Spleen (tissue), 11 donors: ENCODE data around the gene LOXL3. TPM values are rescaled to one million over a fixed set of nuclear protein-coding genes. Genes with fewer than 3 reads are reported as not detected.
A peak's percentile ranks its signal among the peaks of the same experiment; 100 is the strongest.

Experiments used
- DNase-seq: peaks from one replicate; pipeline ENCODE4 v3.0.0-alpha.2; 2020
- H3K27ac ChIP-seq, 8 donors: fragments of 200-600 bp; sonication (generic) in 7 of 8; 1 replicate in 4 of 8; 2 replicates in 4 of 8; pipeline versions ENCODE4 v1.5.0 to v1.8.0; 2016 to 2021; ENCODE audit warnings: inconsistent platforms in 4 of 8, mild to moderate bottlenecking in 4 of 8, moderate library complexity in 1 of 8
- H3K27me3 ChIP-seq, 7 donors: fragments of 200-600 bp; sonication (generic) in 6 of 7; replicated peaks in 1 of 7; 1 replicate in 4 of 7; 2 replicates in 3 of 7; pipeline versions ENCODE4 v1.5.0 to v1.8.0; 2016 to 2021; ENCODE audit warnings: inconsistent platforms in 3 of 7, mild to moderate bottlenecking in 1 of 7
- H3K36me3 ChIP-seq, 6 donors: fragments of 200-600 bp; sonication (generic) in 5 of 6; 1 replicate in 4 of 6; 2 replicates in 2 of 6; pipeline versions ENCODE4 v1.5.0 to v1.8.0; 2016 to 2021; ENCODE audit warnings: inconsistent platforms in 2 of 6
- H3K4me1 ChIP-seq, 6 donors: fragments of 200-600 bp; sonication (generic) in 5 of 6; 1 replicate in 3 of 6; 2 replicates in 3 of 6; pipeline versions ENCODE4 v1.5.0 to v1.8.0; 2016 to 2021; ENCODE audit warnings: inconsistent platforms in 3 of 6
- H3K4me3 ChIP-seq, 8 donors: fragments of 200-600 bp; sonication (generic) in 7 of 8; 1 replicate in 4 of 8; 2 replicates in 4 of 8; pipeline versions ENCODE4 v1.5.0 to v1.8.0; 2016 to 2021; ENCODE audit warnings: inconsistent platforms in 4 of 8, mild to moderate bottlenecking in 4 of 8, moderate library complexity in 2 of 8
- H3K9me3 ChIP-seq, 8 donors: fragments of 200-600 bp; sonication (generic) in 7 of 8; 1 replicate in 4 of 8; 2 replicates in 4 of 8; pipeline versions ENCODE4 v1.5.0 to v1.8.0; 2016 to 2021; ENCODE audit warnings: inconsistent platforms in 4 of 8
- POLR2A ChIP-seq, 3 donors: fragments of 450-650 bp; IDR thresholded peaks; one replicate each; pipeline ENCODE4 v1.5.1; 2017; ENCODE audit warnings: antibody characterized with exemption in 3 of 3, mild to moderate bottlenecking in 1 of 3
- POLR2AphosphoS5 ChIP-seq, 3 donors: sonication (generic); formaldehyde crosslinking; IDR thresholded peaks; one replicate each; pipeline ENCODE4 v1.5.1; 2017; ENCODE audit warnings: antibody characterized with exemption in 3 of 3
- WGBS, 5 donors: extraction: QIAGEN DNeasy Blood & Tissue Kit in 3 of 5; methylation state at CpG; one replicate each; pipeline versions ENCODE4 v1.1.5 to v1.1.7; 2013 to 2018; 5-methylcytosine and 5-hydroxymethylcytosine counted together
- intact Hi-C: fragments of 100-400 bp; cut with DNase I; formaldehyde crosslinking; loops from one replicate; pipeline ENCODE4 v1.15.0; 2023; ENCODE audit warnings: low total_unique reads
- polyA plus RNA-seq, 3 donors: library from polyadenylated mRNA; stranded (reverse); fragments of 200-250 nt; gene quantifications; one replicate each; pipeline ENCODE4 v1.2.1, GENCODE V29; 2013
- total RNA-seq, 7 donors: library from RNA; depleted of rRNA in 3 of 7; stranded (reverse); fragments of >200 nt in 3 of 7; fragmentation: NEBNext Ultra II Directional in 4 of 7; extraction: Animal tissue kit (Norgen Biotek cat#: 25700) in 4 of 7; gene quantifications; one replicate each; pipeline versions ENCODE4 v1.1.0 to v1.2.1, GENCODE V29; 2016 to 2021
- TF ChIP-seq, protein P1 (sequence below), 11 experiments: fragments of 200-600 bp in 7 of 11; fragments of 450-650 bp in 4 of 11; sonication (generic) in 4 of 11; IDR thresholded peaks in 8 of 11; conservative IDR thresholded peaks in 3 of 11; 1 replicate in 7 of 11; 2 replicates in 4 of 11; pipeline versions ENCODE4 v1.4.0 to v1.8.0; 2016 to 2021; ENCODE audit warnings: antibody characterized with exemption in 11 of 11, inconsistent platforms in 4 of 11, mild to moderate bottlenecking in 1 of 11
- donor health status: healthy with polysubstance abuse.
- donor health status: DM: no; HTN: no; CAD: no; lungs with moderate emphysema.
- donor health status: DM: no; HTN: no; CAD: no.
- donor health status: Bipolar disorder and iron deficiency.
- donor health status: healthy.
- donor health status: DM: no; HTN: no; CAD: no.
- donor health status: DM: yes; HTN: yes; CAD: no.

Gene LOXL3
- total and polyA plus RNA-seq, 10 donors, result 1.8 to 27.4 (median 15.9) TPM

DNA sequence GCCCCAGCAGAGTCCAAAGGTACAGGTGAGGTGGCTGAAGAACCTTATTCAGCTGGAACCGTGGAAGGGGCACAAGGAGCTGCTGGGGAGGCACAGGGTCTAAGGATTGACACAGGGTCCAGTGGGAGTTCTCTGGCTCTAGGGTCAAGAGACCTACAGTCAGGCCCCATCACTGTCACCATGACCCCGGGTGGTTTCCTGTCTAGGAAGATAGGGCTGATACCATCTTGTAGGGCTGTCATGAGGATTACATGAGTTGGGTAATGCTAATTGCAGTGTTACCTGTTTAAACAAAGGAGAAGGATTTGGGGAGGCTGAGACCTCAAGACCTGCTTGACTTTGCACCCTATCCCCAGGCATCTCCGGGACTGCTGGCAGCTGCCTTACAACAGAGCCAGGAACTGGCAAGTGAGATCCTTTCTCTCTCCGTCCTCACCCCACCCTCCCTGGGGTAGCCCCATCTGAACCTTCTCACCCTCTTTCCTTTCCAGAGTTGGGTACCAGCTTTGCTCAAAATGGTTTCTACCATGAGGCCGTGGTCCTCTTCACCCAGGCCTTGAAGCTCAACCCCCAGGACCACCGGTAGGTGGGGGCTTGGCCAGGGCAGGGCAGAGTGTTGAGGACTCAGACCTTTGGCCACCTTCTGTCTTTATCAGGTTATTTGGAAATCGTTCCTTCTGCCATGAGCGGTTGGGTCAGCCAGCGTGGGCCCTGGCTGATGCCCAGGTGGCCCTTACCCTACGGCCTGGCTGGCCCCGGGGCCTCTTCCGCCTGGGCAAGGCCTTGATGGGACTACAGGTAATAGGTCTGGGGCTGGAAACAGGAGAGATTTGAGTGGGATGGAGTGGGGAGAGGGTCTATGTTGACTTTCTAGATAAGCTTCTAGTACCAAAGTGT lies 61.8 kb downstream of the LOXL3 start:
- DNase-seq, result peak; percentile 56
- WGBS, 5 donors, result 93 to 96% (median 95%) methylated on average over 12 of the region's 12 CpGs
- Histone ChIP-seq H3K4me3 (no peak overlapping the region), H3K27me3 (peaks cover 0 to 3% (median 0%) of the 10 kb centered on the region in 7 donors), H3K36me3 (peaks cover 5 to 80% (median 55%) of the 10 kb centered on the region in 6 donors), H3K4me1 (peaks cover 0 to 4% (median 0%) of the 10 kb centered on the region in 6 donors), H3K27ac (no peak overlapping the region), H3K9me3 (no peaks in the 10 kb centered on the region)
- intact Hi-C loops, result no loop called here
- no peak for TF ChIP-seq POLR2A (IDR thresholded peaks at IDR 0.05)
- TF ChIP-seq, protein P1, sequence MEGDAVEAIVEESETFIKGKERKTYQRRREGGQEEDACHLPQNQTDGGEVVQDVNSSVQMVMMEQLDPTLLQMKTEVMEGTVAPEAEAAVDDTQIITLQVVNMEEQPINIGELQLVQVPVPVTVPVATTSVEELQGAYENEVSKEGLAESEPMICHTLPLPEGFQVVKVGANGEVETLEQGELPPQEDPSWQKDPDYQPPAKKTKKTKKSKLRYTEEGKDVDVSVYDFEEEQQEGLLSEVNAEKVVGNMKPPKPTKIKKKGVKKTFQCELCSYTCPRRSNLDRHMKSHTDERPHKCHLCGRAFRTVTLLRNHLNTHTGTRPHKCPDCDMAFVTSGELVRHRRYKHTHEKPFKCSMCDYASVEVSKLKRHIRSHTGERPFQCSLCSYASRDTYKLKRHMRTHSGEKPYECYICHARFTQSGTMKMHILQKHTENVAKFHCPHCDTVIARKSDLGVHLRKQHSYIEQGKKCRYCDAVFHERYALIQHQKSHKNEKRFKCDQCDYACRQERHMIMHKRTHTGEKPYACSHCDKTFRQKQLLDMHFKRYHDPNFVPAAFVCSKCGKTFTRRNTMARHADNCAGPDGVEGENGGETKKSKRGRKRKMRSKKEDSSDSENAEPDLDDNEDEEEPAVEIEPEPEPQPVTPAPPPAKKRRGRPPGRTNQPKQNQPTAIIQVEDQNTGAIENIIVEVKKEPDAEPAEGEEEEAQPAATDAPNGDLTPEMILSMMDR (IDR thresholded peaks at IDR 0.05 in 8 of 11, conservative IDR thresholded peaks at IDR 0.05 in 3 of 11), result no peak
- no peak for TF ChIP-seq POLR2AphosphoS5 (IDR thresholded peaks at IDR 0.05)

DNA sequence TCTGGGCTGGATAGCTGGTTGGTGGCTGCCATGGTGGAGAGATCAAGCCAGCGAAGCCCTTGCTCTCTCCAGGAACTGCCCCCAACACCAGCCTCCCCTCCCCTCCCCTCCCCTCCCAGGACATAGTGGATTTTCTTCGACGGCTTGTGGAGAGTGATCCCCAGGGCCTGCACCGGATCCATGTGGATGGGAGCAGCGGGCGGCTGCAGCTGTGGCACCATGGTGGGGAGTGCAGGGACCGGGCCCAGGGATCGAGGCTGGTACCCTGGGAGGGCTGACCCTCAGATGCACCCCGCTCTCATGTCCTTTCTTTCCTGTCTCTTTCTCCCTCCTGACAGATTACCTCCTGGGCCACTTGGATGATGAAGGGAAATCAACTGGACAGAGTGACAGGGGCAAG lies 63.8 kb downstream of the LOXL3 start:
- peak; percentile 51 for DNase-seq
- no peak for TF ChIP-seq POLR2A (IDR thresholded peaks at IDR 0.05)
- TF ChIP-seq, protein P1 (IDR thresholded peaks at IDR 0.05 in 8 of 11, conservative IDR thresholded peaks at IDR 0.05 in 3 of 11), result no peak
- TF ChIP-seq POLR2AphosphoS5 (IDR thresholded peaks at IDR 0.05), result no peak
- H3K4me3 ChIP-seq, result no peak overlapping the region

DNA sequence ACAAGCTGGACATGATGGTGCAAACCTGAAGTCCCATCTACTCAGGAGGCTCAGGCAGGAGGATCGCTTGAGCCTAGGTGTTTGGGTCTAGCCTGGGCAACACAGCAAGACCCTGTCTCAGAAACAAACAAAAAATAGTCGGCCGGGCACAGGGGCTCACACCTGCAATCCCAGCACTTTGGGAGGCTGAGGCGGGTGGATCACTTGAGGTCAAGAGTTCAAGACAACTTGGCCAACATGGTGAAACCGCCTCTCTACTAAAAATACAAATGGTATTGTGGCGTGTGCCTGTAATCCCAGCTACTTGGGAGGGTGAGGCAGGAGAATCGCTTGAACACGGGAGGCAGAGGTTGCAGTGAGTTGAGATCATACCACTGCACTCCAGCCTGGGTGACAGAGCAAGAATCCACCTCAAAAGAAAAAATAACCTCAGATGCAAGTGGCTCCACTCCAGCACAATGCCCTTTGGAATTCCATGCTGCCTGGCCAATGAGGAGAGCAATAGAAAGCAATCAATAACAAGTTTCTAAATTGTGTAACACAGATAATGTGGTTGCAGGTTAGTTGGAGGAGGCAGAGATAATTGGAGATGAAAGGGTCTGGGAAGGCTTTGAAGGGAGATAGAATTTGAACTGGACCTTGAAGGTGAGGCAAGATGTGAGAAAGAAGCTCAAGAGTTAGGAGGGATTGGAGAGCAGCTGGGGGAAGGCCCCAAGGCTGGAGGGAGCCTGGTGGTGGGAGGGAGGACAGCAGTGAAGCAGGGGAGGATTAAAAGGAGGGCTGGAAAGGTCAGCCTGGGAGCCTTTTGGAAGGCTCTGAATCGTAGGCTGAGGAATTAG lies 64.9 kb downstream of the LOXL3 start:
- WGBS, 5 donors, result 91 to 98% (median 94%) methylated on average over 9 of the region's 9 CpGs
- Histone ChIP-seq H3K27ac (no peak overlapping the region), H3K4me3 (no peak overlapping the region), H3K27me3 (no peaks in the 10 kb centered on the region), H3K4me1 (peaks cover 5 to 22% (median 8%) of the 10 kb centered on the region in 6 donors), H3K9me3 (no peaks in the 10 kb centered on the region), H3K36me3 (peaks cover 5 to 97% (median 60%) of the 10 kb centered on the region in 6 donors)
- intact Hi-C loops, result no loop called here
- peak; percentile 40 for DNase-seq
- no peak for TF ChIP-seq POLR2AphosphoS5 (IDR thresholded peaks at IDR 0.05)
- no peak for TF ChIP-seq POLR2A (IDR thresholded peaks at IDR 0.05)
- TF ChIP-seq, protein P1 (IDR thresholded peaks at IDR 0.05 in 8 of 11, conservative IDR thresholded peaks at IDR 0.05 in 3 of 11), result no peak

More for the DNA sequence above, 63.8 kb downstream of the LOXL3 start:
- peaks cover 5 to 100% (median 63%) of the 10 kb centered on the region in 6 donors for H3K36me3 ChIP-seq
- WGBS, 5 donors, result 86 to 98% (median 94%) methylated on average over 8 to 9 of the region's 9 CpGs
- no peak overlapping the region for H3K27ac ChIP-seq
- intact Hi-C loops, result no loop called here
- peaks cover 0 to 11% (median 0%) of the 10 kb centered on the region in 6 donors for H3K4me1 ChIP-seq
- H3K9me3 ChIP-seq, result no peaks in the 10 kb centered on the region
- no peaks in the 10 kb centered on the region for H3K27me3 ChIP-seq
